Measurements from ENCODE around the gene SGCG. TPM values are rescaled to one million over a fixed set of nuclear protein-coding genes. Genes with fewer than 3 reads are reported as not detected.

The SGCG gene
- total and polyA plus RNA-seq, 12 donors, result 0.32 to 1.3 (median 0.47) TPM; not detected in 6

DNA sequence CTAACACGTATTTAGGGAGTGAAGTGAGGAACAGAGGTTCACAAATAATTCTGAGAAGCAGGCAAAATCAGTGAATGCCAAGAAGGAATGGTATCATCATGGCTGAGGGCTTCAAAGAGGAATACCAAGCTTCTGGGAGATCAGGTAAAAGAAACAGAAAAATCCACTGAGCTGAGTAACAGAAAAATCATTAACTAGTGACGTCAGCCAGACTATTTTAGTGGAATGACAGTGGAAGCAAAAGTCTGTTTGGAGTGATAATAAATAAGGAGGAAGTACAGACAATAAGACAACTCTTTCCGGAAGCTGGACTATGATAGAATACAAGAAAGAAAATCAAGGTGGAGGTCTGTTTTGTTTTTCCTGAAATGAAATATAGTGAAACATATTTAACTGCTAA lies 169.2 kb downstream of the SGCG start:
- Histone ChIP-seq H3K27ac (no peak overlapping the region), H3K4me1 (replicated peaks in 1 of 2) (peaks cover 0 to 15% of the 10 kb centered on the region in 2 donors), H3K27me3 (no peaks in the 10 kb centered on the region), H3K9me3 (replicated peaks in 1 of 3) (no peaks in the 10 kb centered on the region), H3K36me3 (replicated peaks in 1 of 2) (no peaks in the 10 kb centered on the region), H3K4me3 (no peak overlapping the region)
- TF ChIP-seq POLR2A (IDR thresholded peaks at IDR 0.05), result no peak
- TF ChIP-seq, protein P1, sequence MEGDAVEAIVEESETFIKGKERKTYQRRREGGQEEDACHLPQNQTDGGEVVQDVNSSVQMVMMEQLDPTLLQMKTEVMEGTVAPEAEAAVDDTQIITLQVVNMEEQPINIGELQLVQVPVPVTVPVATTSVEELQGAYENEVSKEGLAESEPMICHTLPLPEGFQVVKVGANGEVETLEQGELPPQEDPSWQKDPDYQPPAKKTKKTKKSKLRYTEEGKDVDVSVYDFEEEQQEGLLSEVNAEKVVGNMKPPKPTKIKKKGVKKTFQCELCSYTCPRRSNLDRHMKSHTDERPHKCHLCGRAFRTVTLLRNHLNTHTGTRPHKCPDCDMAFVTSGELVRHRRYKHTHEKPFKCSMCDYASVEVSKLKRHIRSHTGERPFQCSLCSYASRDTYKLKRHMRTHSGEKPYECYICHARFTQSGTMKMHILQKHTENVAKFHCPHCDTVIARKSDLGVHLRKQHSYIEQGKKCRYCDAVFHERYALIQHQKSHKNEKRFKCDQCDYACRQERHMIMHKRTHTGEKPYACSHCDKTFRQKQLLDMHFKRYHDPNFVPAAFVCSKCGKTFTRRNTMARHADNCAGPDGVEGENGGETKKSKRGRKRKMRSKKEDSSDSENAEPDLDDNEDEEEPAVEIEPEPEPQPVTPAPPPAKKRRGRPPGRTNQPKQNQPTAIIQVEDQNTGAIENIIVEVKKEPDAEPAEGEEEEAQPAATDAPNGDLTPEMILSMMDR (IDR thresholded peaks at IDR 0.05), result no peak
- intact Hi-C loops (cut with DNase I), result no loop called here
- WGBS, 4 donors, result 83 to 88% (median 86%) methylated on average over 3 of the region's 3 CpGs
- no peak for DNase-seq

DNA sequence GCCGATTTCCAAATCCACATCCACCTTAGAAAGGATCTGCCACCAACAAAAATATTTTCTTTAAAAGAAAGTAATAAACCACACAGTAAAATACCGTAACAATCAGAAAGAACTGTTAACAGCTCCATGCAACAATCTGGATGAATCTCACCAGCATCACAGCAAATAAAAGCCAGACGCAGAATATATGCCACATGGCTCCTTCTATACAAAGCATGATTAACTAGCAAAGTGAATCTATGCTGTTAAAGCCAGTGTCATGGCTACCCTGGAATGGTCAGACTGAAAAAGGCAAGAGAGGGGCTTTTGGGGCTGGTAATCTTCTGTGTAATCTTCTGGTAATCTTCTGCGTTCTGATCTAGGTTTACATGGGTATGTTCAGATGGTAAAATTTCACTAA lies 171.4 kb downstream of the SGCG start:
- Histone ChIP-seq H3K9me3 (replicated peaks in 1 of 3) (no peaks in the 10 kb centered on the region), H3K27me3 (no peaks in the 10 kb centered on the region), H3K36me3 (replicated peaks in 1 of 2) (peaks cover 0 to 15% of the 10 kb centered on the region in 2 donors), H3K4me1 (replicated peaks in 1 of 2) (peaks cover 0 to 15% of the 10 kb centered on the region in 2 donors), H3K4me3 (no peak overlapping the region), H3K27ac (no peak overlapping the region)
- WGBS, 4 donors, result 60 to 73% (median 66%) methylated on average over 4 of the region's 4 CpGs
- intact Hi-C loops (cut with DNase I), result no loop called here
- TF ChIP-seq, protein P1 (IDR thresholded peaks at IDR 0.05), result no peak
- no peak for TF ChIP-seq POLR2A (IDR thresholded peaks at IDR 0.05)
- no peak for DNase-seq

DNA sequence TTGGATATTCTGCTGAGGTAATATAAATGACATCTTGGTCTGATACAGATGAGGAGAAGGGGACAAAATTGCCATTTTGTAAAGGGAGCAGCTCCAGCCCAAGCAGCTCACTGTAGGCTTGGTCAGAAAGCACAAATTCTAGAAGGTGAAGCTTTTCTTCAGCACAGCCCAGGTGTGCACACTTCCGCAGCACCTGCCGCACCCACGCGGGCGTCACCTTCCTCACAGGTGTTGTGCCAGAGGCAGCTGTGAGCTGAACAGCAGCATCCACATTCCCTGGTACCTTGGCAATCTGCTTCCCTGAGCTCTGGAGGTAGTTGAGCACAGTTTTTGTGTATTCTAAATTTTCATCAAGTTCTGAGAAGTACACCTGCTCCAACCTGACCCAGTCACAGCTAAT lies 173.7 kb downstream of the SGCG start:
- no peak overlapping the region for H3K4me3 ChIP-seq
- H3K27me3 ChIP-seq, result no peaks in the 10 kb centered on the region
- intact Hi-C loops (cut with DNase I), result no loop called here
- no peak for TF ChIP-seq POLR2A (IDR thresholded peaks at IDR 0.05)
- TF ChIP-seq, protein P1 (IDR thresholded peaks at IDR 0.05), result no peak
- H3K36me3 ChIP-seq (replicated peaks in 1 of 2), result peaks cover 0 to 19% of the 10 kb centered on the region in 2 donors
- DNase-seq, result no peak
- H3K27ac ChIP-seq, result no peak overlapping the region
- no peaks in the 10 kb centered on the region for H3K9me3 ChIP-seq (replicated peaks in 1 of 3)
- H3K4me1 ChIP-seq (replicated peaks in 1 of 2), result no peaks in the 10 kb centered on the region
- 96 to 100% (median 98%) methylated on average over 5 of the region's 5 CpGs for WGBS, 4 donors

DNA sequence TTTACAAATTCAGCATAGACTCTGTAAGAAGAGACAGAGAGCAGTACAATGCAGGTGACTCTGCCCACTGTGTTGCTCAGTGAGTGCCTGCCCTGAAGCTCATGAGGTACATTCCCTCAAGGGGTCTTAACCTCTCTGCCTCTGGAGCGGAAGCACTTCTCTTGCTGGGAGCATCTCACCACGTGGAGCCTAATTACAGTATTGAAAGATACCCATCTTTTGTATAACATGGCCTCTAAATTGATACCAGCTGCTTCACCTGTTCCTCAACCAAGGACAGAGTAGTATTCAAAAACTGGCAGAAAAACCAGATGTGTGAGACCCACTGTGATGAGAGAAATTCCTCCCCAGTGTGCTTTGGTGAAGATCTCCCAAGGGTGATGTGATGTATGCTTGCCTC lies 175.6 kb downstream of the SGCG start:
- no peak for DNase-seq
- Histone ChIP-seq H3K27me3 (no peaks in the 10 kb centered on the region), H3K36me3 (replicated peaks in 1 of 2) (peaks cover 0 to 19% of the 10 kb centered on the region in 2 donors), H3K4me1 (replicated peaks in 1 of 2) (no peaks in the 10 kb centered on the region), H3K9me3 (replicated peaks in 1 of 3) (no peaks in the 10 kb centered on the region), H3K4me3 (no peak overlapping the region), H3K27ac (no peak overlapping the region)
- TF ChIP-seq POLR2A (IDR thresholded peaks at IDR 0.05), result no peak
- TF ChIP-seq, protein P1 (IDR thresholded peaks at IDR 0.05), result no peak
- 88 to 94% (median 91%) methylated on average over 2 of the region's 2 CpGs for whole genome bisulfite sequencing, 4 donors
- intact Hi-C loops (cut with DNase I), result no loop called here

Data from adrenal gland (tissue), 12 donors.